Ovary (tissue), 9 donors: ENCODE data around the gene MYL2. TPM values are rescaled to one million over a fixed set of nuclear protein-coding genes. Genes with fewer than 3 reads are reported as not detected.

Experiments
- DNase-seq, 5 donors: peaks; one replicate each; pipeline ENCODE4 v3.0.0-alpha.2; 2019 to 2020
- H3K27ac ChIP-seq, 2 donors: fragments of 200-600 bp; one replicate each; pipeline versions ENCODE4 v1.5.1 to v1.8.0; 2019 to 2022
- H3K27me3 ChIP-seq: fragments of 200-600 bp; one replicate; pipeline ENCODE4 v1.8.0; 2022
- H3K36me3 ChIP-seq: fragments of 200-600 bp; sonication (generic); one replicate; pipeline ENCODE4 v1.5.1; 2019
- H3K4me1 ChIP-seq: one replicate; pipeline ENCODE4 v1.8.1; 2013; ENCODE audit warnings: mild to moderate bottlenecking, moderate library complexity; ENCODE audit not compliant: insufficient read depth
- H3K4me3 ChIP-seq: fragments of 200-600 bp; sonication (generic); one replicate; pipeline ENCODE4 v1.5.1; 2017
- H3K9me3 ChIP-seq, 2 donors: fragments of 200-600 bp in 1 of 2; sonication (generic) in 1 of 2; one replicate each; pipeline versions ENCODE4 v1.5.1 to v1.8.1; 2013 to 2019; ENCODE audit warnings: mild to moderate bottlenecking in 1 of 2, moderate library complexity in 1 of 2
- CTCF ChIP-seq, 3 donors: fragments of 450-650 bp in 2 of 3; fragments of 200-600 bp in 1 of 3; IDR thresholded peaks; one replicate each; pipeline versions ENCODE4 v1.5.1 to v1.8.0; 2016 to 2022; ENCODE audit warnings: antibody characterized with exemption in 3 of 3, mild to moderate bottlenecking in 1 of 3
- EP300 ChIP-seq: sonication (generic); formaldehyde crosslinking; IDR thresholded peaks from one replicate; pipeline ENCODE4 v1.6.1; 2017; ENCODE audit warnings: antibody characterized with exemption
- POLR2A ChIP-seq: fragments of 450-650 bp; IDR thresholded peaks from one replicate; pipeline ENCODE4 v1.6.1; 2017; ENCODE audit warnings: antibody characterized with exemption, mild to moderate bottlenecking, moderate library complexity
- WGBS, 3 donors: extraction: QIAGEN DNeasy Blood & Tissue Kit in 1 of 3; methylation state at CpG; one replicate each; pipeline versions ENCODE4 v1.1.5 to v1.1.7; 2013 to 2017; 5-methylcytosine and 5-hydroxymethylcytosine counted together
- intact Hi-C, 4 donors: fragments of 100-400 bp; cut with DNase I; formaldehyde crosslinking; loops; one replicate each; pipeline versions ENCODE4 v1.11.0 to v1.15.1; 2022 to 2023
- polyA plus RNA-seq, 2 donors: library from polyadenylated mRNA; stranded (reverse); fragments of 200-250 nt in 1 of 2; fragments of 350-450 nt in 1 of 2; fragmentation: Illumina TruSeq in 1 of 2; extraction: RNeasy Lipid Tissue Mini Kit (QIAGEN cat#74804) in 1 of 2; gene quantifications; one replicate each; pipeline ENCODE4 v1.2.3, GENCODE V29; 2013 to 2014
- total RNA-seq, 7 donors: library from RNA; depleted of rRNA in 2 of 7; stranded (reverse); fragments of >200 nt in 2 of 7; fragmentation: NEBNext Ultra II Directional in 3 of 7; extraction: Animal tissue kit (Norgen Biotek cat#: 25700) in 3 of 7; gene quantifications; one replicate each; pipeline versions ENCODE4 v1.1.0 to v1.2.4, GENCODE V29; 2016 to 2023
- donor health status: DM: no; HTN: no; CAD: no; lungs with moderate emphysema.
- donor health status: DM: no; HTN: no; CAD: no.
- donor health status: Bipolar disorder and iron deficiency.
- donor health status: DM: yes; HTN: yes; CAD: no.
- donor health status: DM: no; HTN: no; CAD: no.
- donor health status: DM: yes; HTN: yes; CAD: no.

The MYL2 gene
- total and polyA plus RNA-seq, 9 donors, result 1.4 to 2.9 (median 1.6) TPM; not detected in 5

- Histone ChIP-seq H3K27me3 (no peaks in the 10 kb centered on the region), H3K4me1 (no peaks in the 10 kb centered on the region), H3K4me3 (no peak overlapping the region), H3K9me3 (peaks cover 0 to 7% of the 10 kb centered on the region in 2 donors), H3K36me3 (no peaks in the 10 kb centered on the region), H3K27ac (no peak overlapping the region)
- TF ChIP-seq POLR2A (no peak), CTCF (IDR thresholded peaks at IDR 0.05) (no peak), EP300 (no peak)
- intact Hi-C loops, result loop anchor here in 1 of 4 donors (5.0 kb wide), 1 partner anchor 366 kb away; no protein-coding TSS in a partner anchor
- WGBS, 3 donors, result 76 to 80% (median 76%) methylated on average over 6 of the region's 6 CpGs
- no peak for DNase-seq
These were observed 21.0 kb upstream of the MYL2 start for GRCh38 chr12:110941391-110941790.

- no peak overlapping the region for H3K27ac ChIP-seq
- no peaks in the 10 kb centered on the region for H3K27me3 ChIP-seq
- WGBS, 3 donors, result 68 to 72% (median 72%) methylated on average over 7 of the region's 7 CpGs
- intact Hi-C loops, result loop anchor here in 1 of 4 donors (5.0 kb wide), 1 partner anchor 366 kb away; no protein-coding TSS in a partner anchor
- no peaks in the 10 kb centered on the region for H3K36me3 ChIP-seq
- H3K4me1 ChIP-seq, result no peaks in the 10 kb centered on the region
- H3K4me3 ChIP-seq, result no peak overlapping the region
- peaks cover 0 to 6% of the 10 kb centered on the region in 2 donors for H3K9me3 ChIP-seq
- no peak for DNase-seq
- no peak for TF ChIP-seq CTCF (IDR thresholded peaks at IDR 0.05)
- no peak for TF ChIP-seq EP300
- no peak for TF ChIP-seq POLR2A
These were observed 20.6 kb upstream of the MYL2 start for GRCh38 chr12:110940933-110941332.

GRCh38 chr12:110940296-110940695, 19.9 kb upstream of the MYL2 start:
- H3K36me3 ChIP-seq, result no peaks in the 10 kb centered on the region
- TF ChIP-seq EP300 (no peak), CTCF (IDR thresholded peaks at IDR 0.05) (no peak), POLR2A (no peak)
- whole genome bisulfite sequencing, 3 donors, result 76 to 89% (median 80%) methylated on average over 4 of the region's 4 CpGs
- no peaks in the 10 kb centered on the region for H3K9me3 ChIP-seq
- intact Hi-C loops, result loop anchor here in 1 of 4 donors (5.0 kb wide), 1 partner anchor 367 kb away; no protein-coding TSS in a partner anchor
- no peak for DNase-seq
- no peak overlapping the region for H3K4me3 ChIP-seq
- H3K27ac ChIP-seq, result no peak overlapping the region
- H3K27me3 ChIP-seq, result no peaks in the 10 kb centered on the region
- H3K4me1 ChIP-seq, result no peaks in the 10 kb centered on the region

GRCh38 chr12:110937104-110937641, 16.8 kb upstream of the MYL2 start:
- intact Hi-C loops, result no loop called here
- TF ChIP-seq POLR2A (no peak), EP300 (no peak), CTCF (IDR thresholded peaks at IDR 0.05) (peak in 1 of 3 donors; percentile 26)
- Histone ChIP-seq H3K9me3 (no peaks in the 10 kb centered on the region), H3K4me3 (no peak overlapping the region), H3K27me3 (no peaks in the 10 kb centered on the region), H3K36me3 (no peaks in the 10 kb centered on the region), H3K27ac (no peak overlapping the region), H3K4me1 (no peaks in the 10 kb centered on the region)
- WGBS, 3 donors, result 2 to 3% (median 2%) methylated on average over 21 of the region's 21 CpGs
- DNase-seq, result peak in 2 of 5 donors; percentile 37 to 51
